Measurements from ENCODE around the gene TLDC2. TPM values are rescaled to one million over a fixed set of nuclear protein-coding genes. Genes with fewer than 3 reads are reported as not detected.

The TLDC2 gene
- polyA plus RNA-seq, 1 donor from 2014 or later: not detected

GRCh38 chr20:36908603-36909002 is 32.7 kb downstream of the TLDC2 start:
- no peaks in the 10 kb centered on the region for H3K36me3 ChIP-seq (ENCODE audit: insufficient read depth, low read length)
- H3K9me3 ChIP-seq (ENCODE audit: low read length): no peaks in the 10 kb centered on the region
- no peak overlapping the region for H3K27ac ChIP-seq (ENCODE audit: low read length)
- H3K9ac ChIP-seq (ENCODE audit: low read length): no peak overlapping the region
- H3K4me3 ChIP-seq (ENCODE audit: low read length): no peak overlapping the region
- H4K20me1 ChIP-seq (ENCODE audit: insufficient read depth): no peaks in the 10 kb centered on the region
- no peaks in the 10 kb centered on the region for H3K79me2 ChIP-seq (replicated peaks; ENCODE audit: insufficient read depth, low read length)
- no peaks in the 10 kb centered on the region for H3F3A ChIP-seq (ENCODE audit: insufficient read depth, low read length, poor library complexity, severe bottlenecking)
- no peak overlapping the region for H3K4me2 ChIP-seq (ENCODE audit: low read length)
- no peaks in the 10 kb centered on the region for H3K27me3 ChIP-seq (ENCODE audit: insufficient read depth, low read depth, low read length)
- no peak overlapping the region for H2AFZ ChIP-seq (ENCODE audit: low read depth, low read length)
- TF ChIP-seq RAD21 (conservative IDR thresholded peaks at IDR 0.05): no peak
- TF ChIP-seq POLR2AphosphoS5 (IDR thresholded peaks at IDR 0.05): no peak
- no peak for TF ChIP-seq REST (IDR thresholded peaks at IDR 0.05; ENCODE audit: borderline replicate concordance)
- TF ChIP-seq TAF1 (IDR thresholded peaks at IDR 0.05; ENCODE audit: low read depth): no peak
- no peak for TF ChIP-seq EZH2 (IDR thresholded peaks at IDR 0.05; ENCODE audit: borderline replicate concordance, insufficient read depth, low read length, poor library complexity, severe bottlenecking)
- TF ChIP-seq, protein P1, sequence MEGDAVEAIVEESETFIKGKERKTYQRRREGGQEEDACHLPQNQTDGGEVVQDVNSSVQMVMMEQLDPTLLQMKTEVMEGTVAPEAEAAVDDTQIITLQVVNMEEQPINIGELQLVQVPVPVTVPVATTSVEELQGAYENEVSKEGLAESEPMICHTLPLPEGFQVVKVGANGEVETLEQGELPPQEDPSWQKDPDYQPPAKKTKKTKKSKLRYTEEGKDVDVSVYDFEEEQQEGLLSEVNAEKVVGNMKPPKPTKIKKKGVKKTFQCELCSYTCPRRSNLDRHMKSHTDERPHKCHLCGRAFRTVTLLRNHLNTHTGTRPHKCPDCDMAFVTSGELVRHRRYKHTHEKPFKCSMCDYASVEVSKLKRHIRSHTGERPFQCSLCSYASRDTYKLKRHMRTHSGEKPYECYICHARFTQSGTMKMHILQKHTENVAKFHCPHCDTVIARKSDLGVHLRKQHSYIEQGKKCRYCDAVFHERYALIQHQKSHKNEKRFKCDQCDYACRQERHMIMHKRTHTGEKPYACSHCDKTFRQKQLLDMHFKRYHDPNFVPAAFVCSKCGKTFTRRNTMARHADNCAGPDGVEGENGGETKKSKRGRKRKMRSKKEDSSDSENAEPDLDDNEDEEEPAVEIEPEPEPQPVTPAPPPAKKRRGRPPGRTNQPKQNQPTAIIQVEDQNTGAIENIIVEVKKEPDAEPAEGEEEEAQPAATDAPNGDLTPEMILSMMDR (IDR thresholded peaks at IDR 0.05; ENCODE audit: poor library complexity, severe bottlenecking): no peak
- TF ChIP-seq SMC3 (conservative IDR thresholded peaks at IDR 0.05; ENCODE audit: poor library complexity): no peak
- TF ChIP-seq MXI1 (conservative IDR thresholded peaks at IDR 0.05; ENCODE audit: poor library complexity, severe bottlenecking): no peak
- no peak for TF ChIP-seq EP300 (conservative IDR thresholded peaks at IDR 0.05; ENCODE audit: poor library complexity, severe bottlenecking)
- no peaks in the 10 kb centered on the region for H3K9me2 ChIP-seq (ENCODE audit: insufficient read depth, low read length)

- Histone ChIP-seq H3K27me3 (ENCODE audit: insufficient read depth, low read depth, low read length) (no peaks in the 10 kb centered on the region), H4K20me1 (ENCODE audit: insufficient read depth) (no peaks in the 10 kb centered on the region), H2AFZ (ENCODE audit: low read depth, low read length) (no peak overlapping the region), H3K4me3 (ENCODE audit: low read length) (no peak overlapping the region), H3K9me3 (ENCODE audit: low read length) (no peaks in the 10 kb centered on the region), H3K36me3 (ENCODE audit: insufficient read depth, low read length) (no peaks in the 10 kb centered on the region), H3K79me2 (replicated peaks; ENCODE audit: insufficient read depth, low read length) (no peaks in the 10 kb centered on the region), H3F3A (ENCODE audit: insufficient read depth, low read length, poor library complexity, severe bottlenecking) (no peaks in the 10 kb centered on the region), H3K9me2 (ENCODE audit: insufficient read depth, low read length) (no peaks in the 10 kb centered on the region), H3K9ac (ENCODE audit: low read length) (no peak overlapping the region), H3K27ac (ENCODE audit: low read length) (no peak overlapping the region), H3K4me2 (ENCODE audit: low read length) (no peak overlapping the region)
- TF ChIP-seq TAF1 (IDR thresholded peaks at IDR 0.05; ENCODE audit: low read depth) (no peak), SMC3 (conservative IDR thresholded peaks at IDR 0.05; ENCODE audit: poor library complexity) (no peak), EZH2 (IDR thresholded peaks at IDR 0.05; ENCODE audit: borderline replicate concordance, insufficient read depth, low read length, poor library complexity, severe bottlenecking) (no peak), RAD21 (conservative IDR thresholded peaks at IDR 0.05) (no peak)
Measured at GRCh38 chr20:36916199-36916598, 40.3 kb downstream of the TLDC2 start.

Measured in neural cell (in vitro differentiated cells).